SHP77 treated with DMSO at 0.1 percent for 48 hours (cell line): ENCODE results near the gene ADAMTSL2.

Experiments
- DNase-seq: peaks from one replicate; lab custom pipeline; 2025; lab: John Stamatoyannopoulos, UW

The ADAMTSL2 gene

DNA sequence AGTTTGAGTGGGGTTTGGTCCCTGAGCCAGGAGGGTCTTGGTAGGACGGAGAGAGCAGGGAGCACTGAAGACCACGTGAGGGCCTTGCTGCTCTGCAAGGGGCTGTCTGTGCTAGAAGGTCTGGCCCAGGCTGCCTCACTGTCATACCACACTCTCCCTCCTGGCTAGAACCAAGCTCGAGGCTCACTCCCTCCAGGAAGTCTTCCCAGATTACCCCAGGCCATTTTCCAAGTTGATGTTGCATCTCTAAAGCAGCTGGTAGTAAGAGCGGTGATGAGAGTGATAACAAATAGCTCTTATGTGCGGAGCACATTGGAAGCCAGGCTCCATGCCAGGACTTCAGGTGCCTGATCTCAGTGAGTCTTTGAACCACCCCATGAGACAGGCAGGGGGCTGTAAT lies 16.3 kb upstream of the ADAMTSL2 start:
- DNase-seq = no peak

DNA sequence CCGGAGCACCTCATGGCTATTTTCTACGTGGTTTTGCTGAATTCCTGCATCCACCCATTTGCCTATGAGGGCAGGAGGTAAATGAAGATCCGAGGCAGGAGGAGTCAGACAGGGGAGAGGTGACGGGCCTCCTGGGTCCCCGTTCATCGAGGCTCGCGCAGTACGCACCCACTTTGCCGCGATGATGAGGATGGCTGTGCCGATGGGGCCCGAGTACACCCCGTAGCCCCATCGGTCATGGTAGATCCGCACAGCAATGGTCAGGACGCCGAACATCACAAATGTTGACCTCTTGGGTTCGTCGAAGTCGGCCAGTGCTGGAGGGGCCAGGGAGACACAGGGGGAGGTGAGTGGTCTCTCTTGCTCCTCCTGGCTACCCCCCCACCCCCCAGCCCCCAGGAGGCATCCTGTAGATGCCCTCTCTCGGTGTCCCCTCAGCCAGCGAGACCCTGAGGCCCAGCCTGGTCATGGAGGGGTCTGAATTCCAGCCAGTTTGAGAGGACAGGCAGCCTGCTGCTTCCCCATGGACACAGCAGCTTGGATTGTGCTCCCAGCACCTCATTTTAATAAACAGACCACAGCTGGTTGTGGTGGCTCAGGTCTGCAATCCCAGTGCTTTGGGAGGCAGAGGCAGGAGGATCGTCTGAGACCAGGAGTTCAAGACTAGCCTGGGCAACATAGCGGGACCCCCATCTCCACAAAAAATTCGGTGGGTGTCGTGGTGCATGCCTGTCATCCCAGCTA lies 15.6 kb upstream of the ADAMTSL2 start:
- no peak for DNase-seq

DNA sequence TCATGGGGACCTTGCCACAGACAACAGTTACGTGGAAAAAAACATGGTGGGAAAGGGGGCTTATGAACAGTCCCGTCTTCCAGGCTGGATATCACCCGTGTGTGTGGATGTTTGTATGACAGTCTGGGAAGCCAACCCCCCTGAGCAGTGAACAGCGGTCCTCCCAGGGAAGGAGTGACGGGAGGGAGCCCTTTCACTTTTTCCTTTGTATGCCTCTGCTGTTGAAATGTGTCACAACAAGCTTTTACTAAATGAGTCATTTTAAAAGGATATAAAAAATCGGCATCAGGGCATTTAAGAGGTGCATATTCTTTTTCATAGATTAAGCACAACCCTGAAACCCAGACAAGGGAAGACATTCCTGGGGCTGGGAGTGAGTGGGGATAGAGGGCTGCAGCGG lies 14.8 kb upstream of the ADAMTSL2 start:
- DNase-seq = no peak

DNA sequence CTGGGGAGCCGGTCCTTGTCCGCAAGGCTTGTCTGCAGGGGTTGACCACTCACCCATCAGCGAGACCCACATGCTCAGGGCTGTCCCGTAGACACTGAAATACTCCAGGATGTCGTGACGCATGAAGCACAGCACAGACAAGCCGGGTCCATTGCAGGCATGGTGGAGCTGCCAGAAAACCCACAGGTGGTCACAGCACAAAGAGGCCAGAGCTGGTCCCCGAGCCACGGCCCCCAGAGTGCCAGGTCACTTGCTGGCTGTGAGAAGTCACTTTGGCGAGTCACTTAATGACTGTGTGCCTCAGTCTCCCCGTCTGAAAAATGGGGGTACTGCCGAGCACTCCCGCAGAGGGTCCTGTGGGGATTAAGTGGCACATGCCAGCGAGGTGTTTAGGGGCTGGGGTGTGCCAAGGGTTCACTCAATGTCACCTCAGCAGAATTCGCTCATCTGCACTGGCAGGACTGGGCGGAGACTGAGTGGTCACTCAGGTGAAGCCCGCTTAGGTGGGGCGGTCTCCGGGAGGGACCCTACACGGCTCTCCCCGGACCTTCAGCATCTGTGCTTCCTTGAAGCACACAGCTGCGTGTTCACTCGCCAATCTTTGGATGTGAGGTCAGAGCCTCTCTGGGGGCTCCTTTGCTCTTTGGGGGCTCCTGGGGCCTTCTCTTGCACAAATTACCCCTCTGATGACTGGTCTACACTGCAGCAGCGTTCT lies 14.2 kb upstream of the ADAMTSL2 start:
- DNase-seq = no peak

DNA sequence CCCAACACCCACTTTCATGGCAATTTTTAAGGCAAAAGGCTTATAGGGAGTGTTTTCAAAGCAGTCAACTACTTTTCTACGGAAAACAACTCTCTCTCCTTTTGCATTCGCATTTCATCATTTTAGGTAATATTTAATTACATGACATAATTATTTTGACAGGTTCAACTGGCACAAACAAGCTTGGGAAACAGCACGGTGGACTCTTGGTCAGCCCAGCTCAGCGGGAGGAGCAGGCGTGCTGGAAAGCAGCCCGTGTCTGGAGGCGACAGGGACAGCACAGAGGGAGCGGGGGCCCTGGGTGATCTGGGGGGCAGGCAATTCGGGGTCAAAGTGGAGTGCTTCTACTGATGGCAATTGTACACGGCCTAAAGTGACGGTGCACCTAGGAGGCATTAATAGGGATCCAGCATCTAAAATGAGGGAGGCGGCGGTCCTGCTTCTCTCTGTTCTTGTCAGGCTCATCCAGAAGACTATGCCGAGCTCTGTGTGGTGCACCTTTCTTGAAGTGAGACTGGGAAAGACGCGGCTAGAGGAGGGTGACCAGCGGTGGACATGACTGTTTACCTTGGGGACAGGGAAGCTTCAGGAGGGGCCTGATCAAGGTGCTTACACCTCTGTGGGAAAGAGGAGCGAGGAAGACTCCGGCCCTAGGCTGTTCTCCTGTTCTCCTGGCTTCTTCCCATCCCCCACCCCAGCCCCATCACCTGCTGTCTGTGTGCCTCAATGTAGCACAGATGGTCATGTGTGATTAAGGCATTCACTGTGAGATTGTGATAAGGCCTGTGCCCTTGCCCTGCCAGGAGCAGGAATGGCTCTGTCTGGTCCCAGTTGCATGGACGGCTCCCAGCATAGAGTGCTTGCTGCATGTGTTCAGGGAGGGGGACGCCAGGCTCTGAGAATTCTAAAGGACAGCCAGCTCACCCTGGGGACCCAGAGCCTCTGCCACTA lies 13.1 kb upstream of the ADAMTSL2 start:
- DNase-seq = no peak

DNA sequence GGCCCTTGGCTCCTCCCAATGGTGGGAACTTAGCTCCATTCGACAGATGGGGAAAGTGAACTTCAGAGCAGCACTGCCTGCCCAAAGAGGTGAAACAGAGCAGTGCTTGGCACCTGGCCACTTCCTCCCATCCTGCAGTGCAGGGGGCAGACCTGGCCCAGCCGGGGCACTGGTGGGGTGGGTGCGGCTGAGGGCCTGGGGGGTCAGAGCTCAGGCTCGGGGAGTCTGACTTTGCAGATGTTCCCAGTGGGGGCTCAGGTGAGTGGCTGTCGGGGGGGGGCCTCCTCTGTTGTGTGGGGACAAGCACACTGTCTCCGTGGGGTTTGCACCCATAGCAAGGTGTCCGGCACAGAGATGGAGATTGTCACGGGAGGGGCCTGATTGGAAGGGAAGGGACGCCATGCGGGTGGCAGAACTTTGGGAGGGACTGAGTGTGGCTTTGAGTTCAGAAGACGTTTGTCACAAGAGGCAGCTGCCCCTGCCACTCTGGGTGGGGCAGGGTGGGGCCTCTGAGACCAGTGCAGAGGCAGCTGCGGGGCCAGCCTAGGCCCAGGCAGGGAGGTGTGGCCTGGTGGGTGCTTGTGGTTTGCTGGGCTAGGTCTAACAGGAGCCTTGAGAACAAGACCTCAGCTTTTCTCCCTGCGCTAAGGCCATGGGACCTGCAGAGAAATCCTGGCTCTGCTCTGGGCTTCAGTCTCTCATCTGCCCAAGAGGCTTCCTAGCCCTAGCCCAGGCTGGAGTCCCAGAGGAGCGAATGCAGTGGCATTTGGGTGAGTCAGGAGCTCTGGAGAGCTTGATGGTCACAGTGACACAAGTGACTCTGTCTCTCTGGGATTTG lies 12.2 kb upstream of the ADAMTSL2 start:
- DNase-seq = peak; percentile 24

DNA sequence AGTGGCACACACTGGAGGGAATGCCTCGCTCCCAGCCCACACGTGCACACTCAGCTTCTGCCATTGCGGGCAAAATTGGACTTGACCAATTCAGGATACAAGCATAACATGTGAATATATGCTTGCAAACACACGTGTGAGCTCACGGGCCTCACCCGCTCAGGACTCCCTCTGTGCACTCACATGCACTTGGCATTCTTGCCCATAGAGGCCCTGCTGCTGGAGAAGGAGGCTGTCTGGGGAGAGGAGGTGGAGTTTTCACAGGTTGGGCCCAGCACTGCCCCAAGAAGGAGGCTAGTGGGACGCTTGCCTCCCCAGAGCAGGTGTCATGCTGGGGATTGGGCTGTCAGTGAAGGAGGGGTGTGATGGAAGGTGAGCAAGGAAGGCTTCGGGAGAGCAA lies 11.4 kb upstream of the ADAMTSL2 start:
- DNase-seq = no peak

DNA sequence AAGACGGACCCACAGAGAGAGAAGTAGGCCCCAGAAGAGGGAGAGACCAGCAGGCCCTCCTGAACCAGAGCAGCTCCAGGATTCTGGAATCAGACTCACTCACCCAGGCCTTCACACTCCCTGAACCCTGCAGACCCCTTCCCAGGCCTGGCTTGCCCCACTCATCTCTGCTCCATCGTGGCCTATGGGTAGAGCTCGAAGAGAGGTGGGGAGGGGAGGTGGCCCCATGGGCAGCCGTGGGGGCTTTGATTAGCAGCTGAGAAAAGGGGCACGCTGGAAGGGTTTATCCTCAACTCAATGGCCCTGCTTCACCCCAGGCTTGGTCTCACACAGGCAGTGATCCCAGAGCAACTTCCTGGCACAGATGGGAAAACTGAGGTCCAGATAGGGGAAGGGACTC lies 10.4 kb upstream of the ADAMTSL2 start:
- DNase-seq = no peak

DNA sequence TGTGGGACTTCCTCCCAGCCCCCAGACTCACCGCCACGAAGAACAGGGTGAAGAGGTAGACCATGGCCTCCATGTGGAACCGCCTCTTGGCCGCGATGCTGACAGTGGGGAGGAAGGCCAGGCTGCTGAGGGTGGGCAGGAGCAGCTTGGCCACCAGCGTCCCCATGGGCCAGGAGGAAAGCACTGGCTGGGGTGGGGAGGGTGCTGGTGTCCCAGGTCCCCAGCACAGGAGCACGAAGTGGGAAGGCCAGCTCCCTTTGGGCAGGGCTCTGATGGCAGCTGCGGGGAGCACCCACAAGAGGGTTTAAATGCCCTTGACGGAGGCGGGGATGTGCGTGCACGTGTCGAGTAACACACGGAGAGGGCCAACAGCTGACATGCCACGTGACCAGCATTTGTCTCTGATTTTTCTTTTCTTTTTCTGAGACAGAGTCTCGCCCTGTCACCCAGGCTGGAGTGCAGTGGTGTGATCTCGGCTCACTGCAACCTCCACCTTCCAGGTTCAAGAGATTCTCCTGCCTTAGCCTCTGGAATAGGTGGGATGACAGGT lies 9.8 kb upstream of the ADAMTSL2 start, which contains the start of gene MYMK:
TSS of gene MYMK (minus strand) at position 281 of the 550 bp plus-strand sequence. CDS start at position 166, 115 bp downstream.
- DNase-seq = no peak

DNA sequence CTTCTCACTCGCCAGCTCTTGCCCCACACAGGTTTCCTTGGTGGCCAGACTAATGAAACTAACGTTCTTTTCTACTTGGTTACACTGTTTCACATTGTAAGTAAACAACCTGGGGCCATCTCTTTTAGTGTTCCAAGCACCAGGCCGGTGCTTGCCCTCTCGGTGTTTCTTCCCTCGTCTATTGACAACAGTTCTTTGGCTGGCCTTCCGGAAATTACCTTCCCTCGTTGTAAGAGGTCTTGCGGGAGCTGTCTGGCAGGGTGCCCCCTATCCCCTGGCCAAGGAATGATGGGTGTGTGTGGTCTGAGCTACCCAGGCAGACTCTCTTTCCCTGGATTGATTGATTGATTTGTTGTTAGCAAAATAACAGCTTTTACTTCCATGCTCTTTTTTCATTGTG lies 8.8 kb upstream of the ADAMTSL2 start:
- no peak for DNase-seq

DNA sequence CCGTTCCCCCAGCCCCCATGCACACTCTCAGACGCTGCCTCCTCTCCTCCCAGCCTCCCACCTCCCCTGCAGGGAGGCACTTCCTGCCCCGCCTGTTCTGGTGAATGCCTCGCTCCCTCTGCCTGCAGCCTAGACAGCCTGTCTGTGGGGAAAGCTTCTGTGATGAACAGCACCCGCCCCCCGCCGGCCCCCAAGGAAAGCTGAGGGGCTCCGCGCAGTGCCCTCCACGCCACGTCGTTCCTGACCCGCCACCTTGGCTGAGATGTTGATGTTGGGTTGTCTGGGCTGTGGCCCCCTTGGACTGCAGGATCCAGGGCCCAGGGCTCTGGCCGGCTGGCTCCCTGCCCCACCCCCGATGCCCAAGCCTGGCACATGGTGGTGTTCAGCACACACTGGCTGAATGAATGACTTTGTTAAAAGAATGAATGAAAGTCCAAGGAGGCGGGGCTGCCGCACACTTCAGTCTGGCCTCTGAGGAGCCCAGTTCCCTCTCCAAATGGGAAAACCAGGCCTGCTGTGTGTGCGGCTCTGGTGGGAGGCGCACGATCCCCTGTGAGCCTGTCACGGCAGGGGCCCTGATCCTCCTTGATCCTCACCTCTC lies 7.7 kb upstream of the ADAMTSL2 start:
- no peak for DNase-seq

DNA sequence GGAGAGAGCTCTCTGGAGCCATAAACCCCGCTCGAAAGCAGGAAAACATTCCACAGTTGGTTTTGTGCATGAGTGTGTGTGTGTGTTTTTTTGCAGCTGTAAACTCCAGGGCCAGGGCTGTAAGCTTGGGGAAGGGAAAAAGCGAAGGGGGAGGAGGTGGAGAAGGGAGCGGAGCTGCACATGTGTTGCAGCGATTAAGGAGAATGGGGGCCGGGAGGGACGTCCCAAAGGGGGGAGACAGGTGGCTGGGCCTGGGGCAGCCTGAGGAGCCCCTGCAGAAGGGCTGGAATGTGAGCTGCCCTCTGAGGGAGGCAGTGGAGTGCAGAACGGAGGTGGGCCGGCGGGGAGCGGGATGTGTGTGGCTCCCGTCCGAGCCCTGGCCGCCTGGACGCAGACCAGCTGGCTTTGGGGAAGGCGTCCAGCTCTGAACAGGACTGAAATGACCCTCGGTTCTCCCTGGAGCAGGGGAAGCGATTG lies 7.0 kb upstream of the ADAMTSL2 start:
- no peak for DNase-seq

DNA sequence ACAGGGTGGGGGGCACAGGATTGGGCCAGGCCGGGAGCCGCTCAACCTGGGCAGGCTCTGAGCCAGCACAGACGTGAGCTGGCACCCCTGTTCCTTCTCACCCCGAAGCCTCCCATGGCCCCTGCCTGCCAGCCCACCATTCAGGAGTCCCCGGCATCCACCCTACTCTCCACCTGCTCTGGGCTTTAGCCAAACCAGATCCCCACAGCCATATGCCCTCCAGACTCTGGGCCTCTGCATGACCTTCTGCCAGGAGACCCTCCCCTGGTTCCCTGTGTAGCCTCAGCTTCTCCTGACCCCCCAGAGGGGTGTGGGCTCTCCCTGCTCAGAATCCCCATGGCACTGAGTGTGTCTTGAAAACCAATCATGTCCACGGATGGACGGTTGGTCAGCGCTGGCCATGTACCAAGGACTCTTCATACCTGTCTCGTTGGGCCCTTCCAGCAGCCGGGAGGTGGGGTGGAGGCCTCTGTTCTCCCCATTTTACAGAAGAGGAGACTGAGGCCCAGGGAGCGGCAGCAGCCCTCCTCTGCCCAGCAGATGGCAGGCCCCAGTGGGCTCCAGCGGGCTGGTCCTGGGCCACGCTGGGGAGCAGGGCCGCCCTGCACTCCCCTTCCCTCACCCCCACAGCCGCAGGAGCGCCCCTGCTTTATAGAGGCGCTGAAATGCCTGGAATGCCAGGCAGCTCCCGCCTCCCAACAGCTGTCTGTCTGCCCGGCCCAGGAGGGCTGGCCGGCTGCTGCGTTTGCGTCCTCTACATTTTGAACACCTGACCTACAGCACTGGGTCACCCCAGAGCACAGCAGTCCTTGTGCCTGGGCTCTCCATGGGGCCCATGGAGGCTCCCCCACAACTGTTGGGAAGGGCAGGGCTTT lies 6.3 kb upstream of the ADAMTSL2 start:
- no peak for DNase-seq

DNA sequence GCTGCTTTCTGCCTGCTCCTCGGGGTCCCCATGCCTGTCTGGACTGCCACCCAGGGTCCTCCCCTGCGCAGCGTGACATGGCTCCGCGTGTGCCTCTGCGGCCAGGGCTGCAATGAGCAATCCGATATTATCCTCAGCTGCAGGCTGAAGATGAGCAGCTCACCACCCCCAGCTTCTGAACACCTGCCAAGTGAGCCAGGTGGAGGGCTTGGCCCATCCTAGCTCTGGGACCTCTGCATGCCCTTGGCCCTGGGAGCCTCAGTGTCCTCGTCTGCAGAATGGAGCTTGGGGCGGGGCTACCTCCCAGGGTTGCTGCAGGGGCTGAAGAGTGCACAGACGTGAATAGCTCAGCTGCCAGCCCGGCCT lies 5.6 kb upstream of the ADAMTSL2 start:
- DNase-seq = no peak

DNA sequence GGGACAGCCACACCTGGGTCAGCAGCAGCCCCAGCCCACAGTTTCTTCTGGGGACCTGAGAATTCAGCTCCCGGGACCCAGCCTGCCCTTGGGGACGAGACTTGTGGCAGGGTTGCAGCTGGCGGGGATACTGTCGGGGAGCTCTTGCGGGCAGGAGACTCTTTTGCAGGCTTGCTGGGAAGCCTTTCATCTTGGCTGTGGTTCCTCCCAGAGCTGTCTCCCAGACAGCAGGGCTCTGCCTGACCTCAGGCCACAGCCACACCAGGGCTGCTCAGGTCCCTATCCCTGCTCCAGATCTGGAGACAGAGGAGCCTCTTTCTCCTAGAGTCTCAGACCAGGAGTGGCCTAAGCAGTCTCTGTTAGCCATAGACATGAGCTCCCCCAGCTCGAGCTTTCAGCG lies 5.0 kb upstream of the ADAMTSL2 start:
- DNase-seq = no peak

DNA sequence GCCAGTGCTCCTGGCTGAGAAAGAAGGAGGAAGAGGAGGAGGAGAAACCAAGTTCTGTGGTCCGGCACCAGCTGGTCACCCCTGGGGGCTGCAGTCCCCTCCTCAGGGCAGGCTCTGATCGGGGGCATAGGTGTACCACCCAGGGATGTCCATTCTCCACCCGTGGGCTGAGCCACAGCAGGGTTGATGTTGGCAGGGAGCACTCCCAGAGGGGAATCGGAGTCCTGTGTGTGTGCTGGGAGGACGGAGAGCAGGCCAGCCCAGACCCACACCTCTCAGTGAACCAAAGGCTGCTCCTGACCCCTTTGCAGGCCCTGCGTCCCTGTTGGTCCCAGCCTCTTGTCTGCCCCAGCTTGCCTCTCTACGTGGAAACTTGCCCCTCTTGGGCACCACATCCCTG lies 4.6 kb upstream of the ADAMTSL2 start:
- no peak for DNase-seq

DNA sequence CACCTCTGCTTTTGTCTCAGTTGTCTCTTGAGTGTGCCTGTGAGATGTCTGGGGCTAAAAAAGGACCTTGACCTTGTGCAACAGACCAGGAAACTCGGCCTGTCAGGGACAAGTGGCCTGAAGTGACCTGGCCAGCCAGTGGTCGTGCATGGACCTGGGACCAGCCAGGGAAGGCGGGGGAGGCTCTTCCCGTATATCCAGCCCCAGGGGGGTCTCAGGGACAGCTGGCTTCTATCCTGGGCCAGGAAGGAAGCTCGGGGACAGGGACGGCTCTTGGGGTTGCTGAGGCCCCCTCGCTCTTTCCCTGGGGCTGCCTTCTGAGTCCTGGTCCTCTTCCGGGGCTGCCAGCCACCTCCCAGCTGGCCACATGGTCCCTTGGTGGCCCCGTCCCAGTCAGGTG lies 3.2 kb upstream of the ADAMTSL2 start:
- DNase-seq = no peak

DNA sequence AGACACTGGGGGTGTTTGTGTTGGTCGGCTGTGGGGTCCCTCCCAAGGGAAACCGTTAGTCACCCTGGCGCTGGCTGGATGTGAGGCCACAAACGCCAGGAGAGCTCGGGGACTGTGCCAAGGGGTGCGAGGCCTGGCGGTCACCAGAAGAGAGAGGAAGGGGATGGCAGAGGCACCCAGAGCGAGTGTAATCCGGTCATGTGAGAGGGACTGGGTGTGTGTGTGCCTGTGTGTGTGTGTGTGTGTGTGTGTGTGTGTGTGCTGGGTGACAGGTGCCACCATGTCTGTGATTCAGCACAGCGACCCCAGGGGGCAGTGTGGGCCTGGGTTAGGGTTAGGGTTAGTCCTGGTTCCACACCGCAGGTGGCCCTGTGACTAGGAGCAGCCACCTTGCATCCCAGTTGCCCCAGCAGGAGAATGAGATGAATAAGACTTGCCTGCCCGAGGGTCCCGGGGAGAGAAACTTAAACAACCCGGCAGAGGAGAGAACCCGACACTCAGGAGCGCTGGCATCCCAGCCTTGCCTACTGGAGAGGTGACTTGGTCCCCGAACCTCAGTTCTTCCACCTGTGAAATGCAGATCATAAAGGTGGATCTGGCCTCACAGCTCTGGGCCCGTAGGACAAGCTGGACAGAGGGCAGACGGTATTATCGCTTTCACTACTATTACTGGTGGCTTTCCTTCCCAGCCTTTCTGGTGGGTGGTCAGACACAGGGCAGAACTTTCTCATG lies 1.4 kb upstream of the ADAMTSL2 start:
- DNase-seq = peak; percentile 59

DNA sequence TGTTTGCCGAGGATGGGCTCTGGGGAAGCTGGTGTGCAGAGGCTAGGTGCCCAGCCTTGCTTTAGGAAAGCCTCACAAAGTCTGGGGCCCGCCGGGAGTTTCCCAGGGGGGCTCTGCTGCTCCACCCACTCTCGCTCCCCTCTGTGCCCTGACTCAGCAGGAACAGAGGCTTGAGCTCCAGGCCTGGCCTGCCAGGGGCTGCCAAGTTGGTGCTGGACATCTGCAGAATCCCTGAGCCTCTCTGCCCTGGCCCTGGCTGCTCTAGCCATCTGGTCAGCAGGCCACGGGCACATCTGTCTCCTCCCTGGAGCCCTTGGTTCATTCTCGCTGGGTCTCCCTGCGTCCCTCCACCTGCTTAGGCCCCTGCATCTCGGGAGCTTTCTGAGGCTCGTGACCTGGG lies 647 bp upstream of the ADAMTSL2 start:
- DNase-seq = peak; percentile 46
